Measurements from ENCODE around the gene JDP2. TPM values are rescaled to one million over a fixed set of nuclear protein-coding genes. Genes with fewer than 3 reads are reported as not detected.

JDP2 gene
- total RNA-seq, 6 experiments from 2014 or later, result 48.0 to 67.8 (median 61.8) TPM

- H3K4me3 Mint-ChIP-seq, result no peak overlapping the region
- no peak overlapping the region; the same call in 1 of the 2 replicates for H3K27ac Mint-ChIP-seq
- no peak for TF ChIP-seq CTCF (IDR thresholded peaks at IDR 0.05)
- no peak for DNase-seq
- peaks cover 71% of the 10 kb centered on the region for H3K4me1 Mint-ChIP-seq (ENCODE audit: low read depth)
- H3K36me3 Mint-ChIP-seq (ENCODE audit: low read depth), result peaks cover 44% of the 10 kb centered on the region
- no peaks in the 10 kb centered on the region for H3K9me3 Mint-ChIP-seq
- H3K27me3 Mint-ChIP-seq (ENCODE audit: insufficient read depth), result peaks cover 4% of the 10 kb centered on the region
Observed at GRCh38 chr14:75431827-75432226, 4.0 kb downstream of the JDP2 start.

- Mint-ChIP-seq H3K4me3 (peak overlapping the region; percentile 34; the same call in 1 of the 2 replicates), H3K4me1 (ENCODE audit: low read depth) (peaks cover 70% of the 10 kb centered on the region), H3K27ac (no peak overlapping the region), H3K27me3 (ENCODE audit: insufficient read depth) (peaks cover 5% of the 10 kb centered on the region), H3K9me3 (no peaks in the 10 kb centered on the region), H3K36me3 (ENCODE audit: low read depth) (peaks cover 44% of the 10 kb centered on the region)
- TF ChIP-seq CTCF (IDR thresholded peaks at IDR 0.05), result no peak
- no peak for DNase-seq
Observed at GRCh38 chr14:75432411-75432810, 4.6 kb downstream of the JDP2 start.

GRCh38 chr14:75433631-75434071 lies 5.8 kb downstream of the JDP2 start:
- peaks cover 49% of the 10 kb centered on the region for H3K36me3 Mint-ChIP-seq (ENCODE audit: low read depth)
- H3K4me3 Mint-ChIP-seq, result peak overlapping the region; percentile 66
- no peak for TF ChIP-seq CTCF (IDR thresholded peaks at IDR 0.05)
- H3K27me3 Mint-ChIP-seq (ENCODE audit: insufficient read depth), result peaks cover 5% of the 10 kb centered on the region
- no peaks in the 10 kb centered on the region for H3K9me3 Mint-ChIP-seq
- H3K27ac Mint-ChIP-seq, result peak overlapping the region; percentile 91
- peaks cover 70% of the 10 kb centered on the region for H3K4me1 Mint-ChIP-seq (ENCODE audit: low read depth)
- DNase-seq, result peak; percentile 75

- H3K4me1 Mint-ChIP-seq (ENCODE audit: low read depth), result peaks cover 64% of the 10 kb centered on the region
- peaks cover 5% of the 10 kb centered on the region for H3K27me3 Mint-ChIP-seq (ENCODE audit: insufficient read depth)
- H3K4me3 Mint-ChIP-seq, result peak overlapping the region; percentile 66
- TF ChIP-seq CTCF (IDR thresholded peaks at IDR 0.05), result no peak
- H3K27ac Mint-ChIP-seq, result peak overlapping the region; percentile 91
- DNase-seq, result no peak
- no peaks in the 10 kb centered on the region for H3K9me3 Mint-ChIP-seq
- H3K36me3 Mint-ChIP-seq (ENCODE audit: low read depth), result peaks cover 50% of the 10 kb centered on the region
Observed at GRCh38 chr14:75434138-75434889, 6.5 kb downstream of the JDP2 start.

GRCh38 chr14:75434890-75435248 lies 7.0 kb downstream of the JDP2 start:
- Mint-ChIP-seq H3K9me3 (no peaks in the 10 kb centered on the region), H3K4me1 (ENCODE audit: low read depth) (peaks cover 64% of the 10 kb centered on the region), H3K27ac (peak overlapping the region; percentile 91; the same call in 1 of the 2 replicates), H3K4me3 (no peak overlapping the region), H3K36me3 (ENCODE audit: low read depth) (peaks cover 56% of the 10 kb centered on the region), H3K27me3 (ENCODE audit: insufficient read depth) (peaks cover 5% of the 10 kb centered on the region)
- no peak for DNase-seq
- no peak for TF ChIP-seq CTCF (IDR thresholded peaks at IDR 0.05)

Data from HFFc6 (cell line).